ENCODE results near the gene OR9Q1. TPM values are rescaled to one million over a fixed set of nuclear protein-coding genes. Genes with fewer than 3 reads are reported as not detected.

OR9Q1 gene
- total RNA-seq, 4 donors from 2014 or later, result not detected

- ATAC-seq (ENCODE audit: low FRiP score), result no peak
- no peak for TF ChIP-seq CTCF (IDR thresholded peaks at IDR 0.05)
Measured at GRCh38 chr11:58121096-58121495, 97.4 kb downstream of the OR9Q1 start.

GRCh38 chr11:58125469-58125868, 101.8 kb downstream of the OR9Q1 start, which contains the start of gene OR9I1:
OR9I1 (minus strand) TSS chr11:58125530; CDS start chr11:58119444, 6,086 bp downstream.
- no peak for DNase-seq (ENCODE audit: low spot score)
- TF ChIP-seq CTCF (IDR thresholded peaks at IDR 0.05), result no peak
- no peak for ATAC-seq (ENCODE audit: low FRiP score)

More at GRCh38 chr11:58121096-58121495, 97.4 kb downstream of the OR9Q1 start:
- DNase-seq (ENCODE audit: low spot score), result no peak

- no peak for ATAC-seq (ENCODE audit: low FRiP score)
- TF ChIP-seq CTCF (IDR thresholded peaks at IDR 0.05), result no peak
- no peak for DNase-seq (ENCODE audit: low spot score)
Measured at GRCh38 chr11:58127350-58127749, 103.7 kb downstream of the OR9Q1 start.

- no peak for TF ChIP-seq CTCF (IDR thresholded peaks at IDR 0.05)
- ATAC-seq (ENCODE audit: low FRiP score) (no peak), DNase-seq (ENCODE audit: low spot score) (no peak)
Measured at GRCh38 chr11:58133309-58134076, 109.8 kb downstream of the OR9Q1 start.

- DNase-seq (ENCODE audit: low spot score), result no peak
- no peak for ATAC-seq (ENCODE audit: low FRiP score)
- TF ChIP-seq CTCF (IDR thresholded peaks at IDR 0.05), result no peak
Measured at GRCh38 chr11:58134151-58134550, 110.5 kb downstream of the OR9Q1 start.

GRCh38 chr11:58135171-58135570, 111.5 kb downstream of the OR9Q1 start:
- TF ChIP-seq CTCF (IDR thresholded peaks at IDR 0.05), result no peak
- no peak for ATAC-seq (ENCODE audit: low FRiP score)
- DNase-seq (ENCODE audit: low spot score), result no peak

- no peak for TF ChIP-seq CTCF (IDR thresholded peaks at IDR 0.05)
- no peak for DNase-seq (ENCODE audit: low spot score)
- no peak for ATAC-seq (ENCODE audit: low FRiP score)
Measured at GRCh38 chr11:58142761-58143160, 119.1 kb downstream of the OR9Q1 start.
